Activated naive CD8-positive, alpha-beta T cell treated with anti-CD3 and anti-CD28 coated beads, Interleukin-2, amount 10 ng/mL, durations not matched to agents 7 days and 5 days (primary cell): ENCODE results near the gene ARPP21. TPM values are rescaled to one million over a fixed set of nuclear protein-coding genes. Genes with fewer than 3 reads are reported as not detected.
"Not testable (repeated sequence)": the region's sequence is repeated elsewhere in the genome, so short reads cannot be mapped to it uniquely, and the experiment has no call there.

Experiments used
- ATAC-seq: fragments of 150-1000 bp; cut with Tn5 transposase; one replicate; pipeline ENCODE4 v1.10.0; 2021; ENCODE audit warnings: low read depth, moderate library complexity
- POLR2A ChIA-PET: fragments of 350-600 bp; sonication (Branson Sonifier 250); formaldehyde crosslinking; loops from one replicate; lab custom pipeline; 2021; ENCODE audit warnings: antibody characterized with exemption; lab: Charles Lee
- DNase-seq: peaks from one replicate; pipeline ENCODE4 v3.0.0; 2021
- H3K27ac Mint-ChIP-seq: one replicate; pipeline ENCODE4 v1.8.0; 2022; ENCODE audit warnings: mild to moderate bottlenecking, mixed read lengths
- H3K27me3 Mint-ChIP-seq: one replicate; pipeline ENCODE4 v1.8.0; 2022; ENCODE audit warnings: mild to moderate bottlenecking, moderate library complexity, mixed read lengths
- H3K36me3 Mint-ChIP-seq: one replicate; pipeline ENCODE4 v1.8.0; 2021; ENCODE audit warnings: mild to moderate bottlenecking, mixed read lengths
- H3K4me1 Mint-ChIP-seq: one replicate; pipeline ENCODE4 v1.8.0; 2021; ENCODE audit warnings: mixed read lengths
- H3K4me3 Mint-ChIP-seq: one replicate; pipeline ENCODE4 v1.8.0; 2022; ENCODE audit warnings: mild to moderate bottlenecking, moderate library complexity, mixed read lengths
- H3K9me3 Mint-ChIP-seq: one replicate; pipeline ENCODE4 v1.8.0; 2021; ENCODE audit warnings: mixed read lengths
- microRNA-seq: library from miRNA; unstranded; fragments of <30 nt; microRNA quantifications from one replicate; pipeline ENCODE4 v1.2.0, GENCODE V29; 2022
- total RNA-seq, 2 experiments: library from RNA; stranded (reverse); gene quantifications; one replicate each; pipeline ENCODE4 v1.2.3, GENCODE V29; 2021

The ARPP21 gene
- total RNA-seq, 2 experiments from 2014 or later: not detected

DNA sequence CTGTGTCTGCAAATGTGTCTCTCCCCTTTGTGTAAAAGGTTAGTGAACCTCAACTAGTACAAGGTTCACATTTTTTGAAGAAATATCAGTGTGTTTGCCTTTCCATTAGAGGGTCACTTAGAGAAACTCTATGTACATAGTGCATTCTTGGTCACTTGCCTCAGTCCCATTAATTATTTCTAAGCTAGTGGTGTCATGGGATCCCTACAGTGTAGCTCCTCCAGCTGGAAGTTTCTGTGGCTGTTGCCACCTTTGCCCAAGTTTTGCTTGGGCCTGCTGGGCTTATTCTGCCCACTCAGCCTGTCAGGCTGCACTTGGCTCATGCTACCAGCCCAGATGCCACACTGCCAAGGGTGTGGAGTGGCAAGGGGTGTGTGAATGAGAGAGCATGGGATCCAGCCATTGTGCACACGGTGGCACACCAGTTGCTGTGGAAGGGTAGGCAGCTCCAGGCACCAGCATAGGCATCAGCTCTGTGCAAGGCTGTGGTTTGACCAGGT is 161.7 kb downstream of the ARPP21 start:
- Mint-ChIP-seq H3K9me3 (no peaks in the 10 kb centered on the region), H3K27me3 (no peaks in the 10 kb centered on the region), H3K27ac (no peak overlapping the region), H3K4me3 (no peak overlapping the region), H3K36me3 (no peaks in the 10 kb centered on the region), H3K4me1 (no peaks in the 10 kb centered on the region)
- DNase-seq: no peak
- POLR2A ChIA-PET: no interaction called here
- no peak for ATAC-seq

DNA sequence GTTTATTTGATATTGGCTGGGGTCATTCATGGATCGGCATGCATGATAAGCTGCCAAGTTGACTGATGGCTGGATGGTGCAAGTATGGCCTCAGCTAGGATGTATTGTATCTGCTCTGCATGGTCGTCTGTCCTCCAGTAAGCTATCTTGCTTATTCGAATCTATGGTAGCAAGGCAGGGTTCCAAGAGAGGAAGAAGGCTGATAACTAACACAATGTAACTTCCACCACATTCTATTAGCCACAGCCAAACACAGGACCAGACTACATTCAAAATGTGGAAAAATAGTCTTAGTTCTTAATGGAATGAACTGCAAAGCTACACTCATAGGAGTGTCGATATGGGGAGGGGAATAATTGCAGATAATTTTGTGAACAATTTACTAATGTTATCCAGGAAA is 175.2 kb downstream of the ARPP21 start:
- Mint-ChIP-seq H3K9me3 (peaks cover 4% of the 10 kb centered on the region), H3K4me1 (no peaks in the 10 kb centered on the region), H3K36me3 (no peaks in the 10 kb centered on the region), H3K4me3 (no peak overlapping the region), H3K27ac (no peak overlapping the region), H3K27me3 (no peaks in the 10 kb centered on the region)
- POLR2A ChIA-PET: no interaction called here
- no peak for DNase-seq
- no peak for ATAC-seq

DNA sequence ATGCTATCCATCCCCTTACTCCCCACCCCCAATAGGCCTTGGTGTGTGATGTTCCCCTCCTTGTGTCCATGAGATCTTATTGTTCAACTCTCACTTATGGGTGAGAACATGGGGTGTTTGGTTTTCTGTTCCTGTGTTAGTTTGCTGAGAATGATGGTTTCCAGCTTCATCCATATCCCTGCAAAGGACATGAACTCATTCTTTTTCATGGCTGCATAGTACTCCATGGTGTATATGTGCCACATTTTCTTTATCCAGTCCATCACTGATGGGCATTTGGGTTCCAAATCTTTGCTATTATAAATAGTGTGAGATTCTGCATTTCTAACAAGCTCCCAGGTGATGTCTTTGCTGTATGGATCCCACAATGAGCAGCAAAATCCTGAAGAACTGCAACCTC is 176.5 kb downstream of the ARPP21 start:
- H3K27me3 Mint-ChIP-seq, H3K27ac Mint-ChIP-seq, POLR2A ChIA-PET, DNase-seq, ATAC-seq, H3K9me3 Mint-ChIP-seq, H3K4me3 Mint-ChIP-seq, H3K4me1 Mint-ChIP-seq, H3K36me3 Mint-ChIP-seq: not testable (repeated sequence)

DNA sequence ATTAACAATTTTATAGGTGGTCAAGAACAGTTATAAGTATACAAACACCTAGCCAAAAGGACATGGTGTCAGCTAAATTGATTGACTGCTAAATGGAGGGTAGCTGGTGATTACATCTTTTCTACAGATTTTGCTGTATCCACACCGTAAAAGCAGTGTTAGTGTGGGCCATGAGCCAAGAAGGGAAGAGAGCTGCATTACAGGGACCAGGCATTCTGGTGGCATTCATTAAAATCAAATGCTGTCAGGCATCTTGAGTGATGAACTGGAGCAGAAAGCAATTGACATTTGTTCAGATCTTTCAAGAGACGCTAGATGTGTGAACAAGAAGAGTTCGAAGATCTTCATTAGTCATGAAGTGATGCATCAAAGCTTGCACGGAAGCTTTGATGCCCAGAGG is 177.9 kb downstream of the ARPP21 start:
- no peaks in the 10 kb centered on the region for H3K27me3 Mint-ChIP-seq
- DNase-seq (no peak), ATAC-seq (no peak)
- H3K4me3 Mint-ChIP-seq: no peak overlapping the region
- H3K27ac Mint-ChIP-seq: no peak overlapping the region
- no peaks in the 10 kb centered on the region for H3K36me3 Mint-ChIP-seq
- POLR2A ChIA-PET: no interaction called here
- peaks cover 4% of the 10 kb centered on the region for H3K9me3 Mint-ChIP-seq
- H3K4me1 Mint-ChIP-seq: no peaks in the 10 kb centered on the region

DNA sequence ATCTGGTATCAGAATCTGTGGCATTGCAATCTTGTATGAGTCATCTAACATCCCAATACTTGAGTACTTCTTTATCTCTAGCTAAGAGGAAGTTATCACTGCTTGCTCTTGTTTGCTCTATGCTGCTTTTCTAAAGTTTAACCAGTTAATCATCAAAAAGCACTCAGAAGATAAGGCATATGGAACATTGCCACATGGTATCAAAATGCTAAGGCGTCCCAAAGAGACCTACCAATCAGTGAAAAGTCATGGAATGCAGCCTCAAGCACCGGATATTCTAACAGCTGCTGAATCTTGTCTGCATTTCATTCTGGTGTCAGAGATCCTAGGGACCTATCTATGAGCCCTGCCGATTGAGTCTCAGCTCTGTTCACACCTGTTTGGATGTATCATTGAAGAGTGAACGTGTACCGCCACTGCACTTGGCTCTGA is 192.8 kb downstream of the ARPP21 start:
- Mint-ChIP-seq H3K27me3 (no peaks in the 10 kb centered on the region), H3K4me3 (no peak overlapping the region), H3K9me3 (peaks cover 2% of the 10 kb centered on the region), H3K27ac (no peak overlapping the region), H3K4me1 (no peaks in the 10 kb centered on the region), H3K36me3 (no peaks in the 10 kb centered on the region)
- POLR2A ChIA-PET: no interaction called here
- DNase-seq (no peak), ATAC-seq (no peak)

Small RNAs within 50 kb of the gene (microRNA-seq; reads per million reads assigned to microRNA genes)
- gene MIR128-2: not detected
